ENCODE results near the gene TEDDM1.
A peak's percentile ranks its signal among the peaks of the same experiment; 100 is the strongest.
"Not testable (repeated sequence)": the region's sequence is repeated elsewhere in the genome, so short reads cannot be mapped to it uniquely, and the experiment has no call there.

TEDDM1 gene, protein sequence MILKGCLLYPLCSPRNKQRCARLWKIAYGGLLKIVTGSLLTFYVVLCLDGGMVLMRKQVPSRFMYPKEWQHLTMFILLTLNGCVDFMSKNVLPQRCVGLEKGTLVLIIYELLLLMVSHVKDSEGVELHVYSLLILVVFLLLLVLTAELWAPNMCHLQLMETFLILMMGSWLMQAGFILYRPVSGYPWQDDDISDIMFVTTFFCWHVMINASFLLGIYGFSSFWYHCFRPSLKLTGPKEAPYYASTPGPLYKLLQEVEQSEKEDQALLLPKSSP

GRCh38 chr1:182400567-182400966, at the start of gene TEDDM1:
Gene TEDDM1, minus strand, starts transcription at chr1:182400667. Its CDS starts 182 bp downstream, at chr1:182400485.
- DNase-seq: no peak

GRCh38 chr1:182450087-182450486, 49.6 kb upstream of the TEDDM1 start, which contains the start of gene RGSL1:
Gene RGSL1, plus strand, starts transcription at chr1:182450146. Its CDS starts 20 bp downstream, at chr1:182450166.
- DNase-seq: no peak

DNA sequence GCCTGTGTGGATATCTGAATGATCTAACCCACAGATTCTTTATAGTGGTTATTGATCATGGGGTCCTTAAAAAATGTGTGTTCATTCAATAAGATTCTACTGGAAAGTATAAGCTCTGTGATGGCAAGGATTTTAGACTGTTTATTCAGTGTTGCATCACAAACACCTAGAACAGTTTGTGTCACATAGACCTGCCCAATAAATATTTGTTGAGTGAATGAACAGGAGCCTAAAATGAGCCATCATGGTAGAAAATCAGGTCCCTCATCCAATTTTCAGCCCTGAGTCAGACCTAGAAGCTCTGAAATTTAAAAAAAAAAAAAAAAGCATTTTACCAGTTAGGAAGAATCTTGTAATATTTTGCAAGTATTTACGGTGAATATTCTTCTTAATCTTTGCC, 47.2 kb upstream of the TEDDM1 start:
- DNase-seq: no peak

DNA sequence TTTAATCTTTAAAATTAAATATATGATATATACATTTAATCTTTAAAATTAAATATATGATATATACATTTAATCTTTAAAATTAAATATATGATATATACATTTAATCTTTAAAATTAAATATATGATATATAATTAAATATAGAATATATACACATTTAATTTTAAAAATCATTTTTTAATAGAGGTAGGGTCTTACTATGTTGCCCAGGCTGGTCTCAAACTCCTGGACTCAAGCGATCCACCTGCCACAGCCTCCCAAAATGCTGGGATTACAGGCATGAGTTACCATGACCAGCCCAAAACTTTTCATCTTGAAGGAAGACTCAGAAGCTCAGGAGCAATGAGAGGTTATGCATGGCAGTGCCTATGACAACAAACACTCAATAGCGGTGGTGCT, 46.7 kb upstream of the TEDDM1 start:
- DNase-seq: not testable (repeated sequence)

DNA sequence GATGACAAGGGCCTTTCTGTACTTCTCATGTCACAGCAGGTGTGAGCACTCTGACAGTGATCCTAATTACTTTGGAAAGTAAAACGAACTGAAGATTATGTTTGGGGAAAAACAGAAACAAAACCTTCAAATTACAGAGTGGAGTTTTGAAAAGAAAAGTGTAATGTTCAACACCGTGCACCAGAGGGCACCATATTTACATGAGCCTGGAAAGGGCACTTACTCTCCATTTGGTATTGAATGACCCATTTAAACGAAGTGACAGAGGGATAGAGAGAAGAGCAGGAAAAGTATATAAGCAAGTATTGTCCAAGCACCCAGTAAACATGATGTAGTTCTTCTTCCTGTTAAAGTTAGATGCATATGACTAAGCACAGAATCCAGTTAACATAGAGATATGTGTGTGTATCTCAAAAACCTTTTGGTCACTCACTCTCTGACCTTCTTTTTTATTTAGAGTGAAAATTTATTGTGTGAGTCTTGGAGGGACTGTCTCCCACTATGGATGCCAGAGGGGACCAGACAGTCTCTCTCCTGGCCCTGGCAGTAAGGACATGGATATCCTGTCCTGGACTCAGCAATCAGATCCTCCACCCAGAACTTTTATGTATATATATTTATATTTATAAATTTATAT, 45.7 kb upstream of the TEDDM1 start:
- peak; percentile 57 for DNase-seq

DNA sequence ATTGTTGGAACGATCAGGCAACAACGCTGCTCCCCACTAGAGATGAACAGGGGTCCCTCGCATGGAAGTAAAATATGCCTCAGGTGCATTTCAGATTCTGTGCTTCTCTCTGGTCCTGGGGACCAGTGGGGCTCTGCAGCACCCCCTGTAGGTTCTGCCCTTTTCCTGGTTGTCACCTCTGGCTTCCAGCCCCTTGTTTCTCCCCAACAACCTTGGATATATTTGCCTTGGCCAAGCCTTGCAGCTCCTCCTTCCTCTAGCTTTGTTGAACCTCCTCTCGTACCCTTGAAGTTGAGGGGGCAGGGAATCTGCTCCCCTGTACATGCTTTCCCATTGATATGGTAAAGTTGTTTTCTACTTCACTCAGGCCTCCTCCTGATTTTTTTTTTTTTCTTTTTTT, 44.0 kb upstream of the TEDDM1 start:
- no peak for DNase-seq

- no peak for DNase-seq
Measured at GRCh38 chr1:182442333-182442732, 41.9 kb upstream of the TEDDM1 start.

- DNase-seq: no peak
Measured at GRCh38 chr1:182441719-182442118, 41.3 kb upstream of the TEDDM1 start.

DNA sequence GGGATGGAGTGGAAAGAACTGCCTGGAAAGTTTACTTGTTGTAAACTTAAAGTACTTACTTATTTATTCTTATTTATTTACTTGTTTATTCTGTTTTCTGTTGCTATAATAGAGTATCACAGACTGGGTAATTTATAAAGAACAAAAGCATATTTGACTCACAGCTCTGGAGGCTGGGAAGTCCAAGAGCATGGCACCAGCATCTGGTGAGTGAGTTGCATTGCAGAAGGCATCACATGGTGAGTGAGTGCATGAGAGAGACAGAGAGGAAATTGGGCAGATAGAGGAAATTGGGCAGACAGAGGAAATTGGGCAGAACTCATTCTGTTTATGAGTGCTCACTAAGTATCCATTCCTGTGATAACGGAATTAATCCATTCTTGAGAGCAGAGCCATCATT, 37.9 kb upstream of the TEDDM1 start:
- no peak for DNase-seq

DNA sequence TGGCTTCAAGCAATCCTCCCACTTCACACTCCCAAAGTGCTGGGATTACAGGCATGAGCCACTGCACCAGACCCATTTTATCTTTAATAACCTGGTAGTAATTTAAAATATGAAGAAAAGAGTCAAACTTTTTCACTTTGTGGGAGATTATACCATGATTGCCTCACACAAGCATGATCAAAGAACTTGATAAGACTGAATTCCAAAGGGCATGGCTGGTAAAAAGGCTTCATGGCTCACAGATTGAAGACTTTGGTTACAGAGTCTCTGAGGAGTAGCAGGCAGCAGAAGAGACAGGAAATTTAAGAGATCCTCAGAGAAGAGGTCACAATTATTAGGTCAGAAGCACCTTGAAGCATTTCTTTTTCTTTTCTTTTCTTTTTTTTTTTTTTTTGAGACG, 33.1 kb upstream of the TEDDM1 start:
- no peak for DNase-seq

DNA sequence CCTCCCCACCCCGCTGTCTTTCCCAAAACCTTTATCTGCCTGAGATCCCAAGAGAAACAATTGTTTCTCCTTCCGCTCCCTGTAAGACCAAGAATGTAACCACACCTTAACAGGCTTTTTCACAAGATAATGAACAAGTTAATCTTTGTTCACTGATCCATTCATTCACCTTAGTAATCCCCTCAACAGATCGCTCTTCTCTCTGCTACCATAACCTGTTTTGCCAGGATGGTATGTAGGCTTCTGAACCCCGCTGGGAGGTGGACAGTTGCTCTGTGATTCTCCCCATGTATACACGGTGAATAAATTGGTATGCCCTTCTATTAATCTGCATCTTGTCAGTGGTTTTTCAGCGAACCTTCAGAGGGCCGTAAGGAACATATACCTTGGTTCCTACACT, 30.8 kb upstream of the TEDDM1 start:
- no peak for DNase-seq

- DNase-seq: no peak
Measured at GRCh38 chr1:182430263-182431068, 30.0 kb upstream of the TEDDM1 start.

GRCh38 chr1:182428043-182428442, 27.6 kb upstream of the TEDDM1 start:
- no peak for DNase-seq

- no peak for DNase-seq
Measured at GRCh38 chr1:182426442-182427430, 26.3 kb upstream of the TEDDM1 start.

- no peak for DNase-seq
Measured at GRCh38 chr1:182415789-182416188, 15.3 kb upstream of the TEDDM1 start.

GRCh38 chr1:182413969-182414368, 13.5 kb upstream of the TEDDM1 start:
- DNase-seq: no peak

GRCh38 chr1:182413486-182413885, 13.0 kb upstream of the TEDDM1 start:
- no peak for DNase-seq

GRCh38 chr1:182410620-182411273, 10.3 kb upstream of the TEDDM1 start:
- no peak for DNase-seq

DNA sequence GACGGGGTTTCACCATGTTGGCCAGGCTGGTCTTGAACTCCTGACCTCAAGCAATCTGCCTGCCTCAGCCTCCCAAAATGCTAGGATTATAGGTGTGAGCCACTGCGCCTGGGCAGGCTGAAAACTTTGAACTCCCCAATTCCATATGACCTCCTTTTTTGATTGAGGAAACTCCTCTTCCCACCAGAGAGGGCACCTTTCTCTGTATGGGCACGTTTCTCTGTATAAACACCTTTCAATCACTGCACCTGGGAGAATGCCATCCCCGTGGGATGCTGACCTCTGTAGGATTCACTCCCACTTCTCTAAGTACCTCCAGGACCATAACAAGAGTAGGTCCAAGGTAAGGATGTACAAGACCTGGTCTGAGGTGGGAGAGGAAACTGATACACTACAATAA, 9.7 kb upstream of the TEDDM1 start:
- no peak for DNase-seq

DNA sequence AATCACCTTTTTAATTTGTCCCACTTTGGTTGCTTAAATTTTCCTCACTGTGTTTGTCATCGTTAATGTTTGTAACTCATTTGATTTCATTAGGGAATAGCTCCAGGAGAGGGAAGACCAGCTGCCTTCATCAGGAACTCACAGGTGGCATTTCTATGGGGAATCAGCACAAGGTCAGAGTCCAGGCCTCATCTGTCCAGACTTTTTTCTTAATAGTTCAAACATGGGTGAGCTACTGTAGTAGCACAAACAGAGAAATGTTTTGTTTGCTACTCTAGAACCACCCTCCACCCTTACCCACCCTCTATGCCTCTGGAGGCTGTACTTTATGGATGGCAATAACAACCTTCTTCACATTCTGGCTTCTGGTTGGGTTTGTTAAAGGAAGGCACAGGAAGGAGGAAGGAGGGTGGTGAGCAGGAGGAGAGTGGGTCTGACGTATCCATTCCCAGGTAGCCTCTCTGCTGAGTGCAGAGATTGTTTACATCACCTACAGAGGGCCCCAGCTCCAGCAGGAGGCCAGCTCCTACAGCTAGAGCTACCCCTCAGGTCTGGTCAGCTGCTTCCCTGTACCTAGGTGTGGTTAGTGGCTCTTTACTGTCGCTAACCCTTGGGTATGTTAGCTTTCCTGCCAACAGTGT, 8.1 kb upstream of the TEDDM1 start:
- no peak for DNase-seq

DNA sequence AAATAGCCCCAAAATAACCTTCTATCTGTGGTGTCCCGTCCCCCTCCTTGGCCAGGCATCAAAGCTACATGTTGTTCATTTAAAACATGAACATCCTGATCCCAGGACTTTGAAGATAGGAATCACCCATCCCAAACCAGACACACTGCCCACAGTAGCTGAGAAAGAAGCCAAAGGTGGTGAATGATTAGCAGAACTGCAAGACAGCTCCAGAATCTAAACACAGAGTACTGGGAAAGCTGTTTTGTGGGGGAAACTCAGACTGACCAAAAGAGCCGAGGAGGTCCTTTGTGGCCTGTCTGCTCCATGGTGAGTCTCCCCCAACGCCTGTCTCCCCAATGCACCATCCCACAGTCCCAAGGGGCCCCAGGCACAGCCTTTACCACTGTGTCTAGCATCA, 7.3 kb upstream of the TEDDM1 start:
- DNase-seq: no peak

GRCh38 chr1:182406012-182406411, 5.5 kb upstream of the TEDDM1 start:
- no peak for DNase-seq

Data from NCI-H2171 treated with DMSO at 0.1 percent for 48 hours (cell line).